ENCODE results near the gene CHMP2A.
"Not testable (repeated sequence)": the region's sequence is repeated elsewhere in the genome, so short reads cannot be mapped to it uniquely, and the experiment has no call there.

Gene CHMP2A

GRCh38 chr19:58510084-58510862 is 44.6 kb downstream of the CHMP2A start:
- no peak for DNase-seq

GRCh38 chr19:58509731-58510083 is 45.2 kb downstream of the CHMP2A start:
- no peak for DNase-seq

- DNase-seq, result not testable (repeated sequence)
Observed at GRCh38 chr19:58507602-58508223, 47.2 kb downstream of the CHMP2A start.
